Endothelial cell of umbilical vein (primary cell): Measurements from ENCODE around the gene PTTG1IP. TPM values are rescaled to one million over a fixed set of nuclear protein-coding genes. Genes with fewer than 3 reads are reported as not detected.

Experiments used
- BruUV-seq: library from RNA; stranded (reverse); fragments of 400-500 nt; replicated peaks from 2 replicates; lab custom pipeline; 2021; lab: Mats Ljungman, UMichigan
- CTCF ChIA-PET: fragments of 300-600, 350-600 bp; sonication (Branson Sonifier 250); formaldehyde crosslinking; loops from one replicate; lab custom pipeline; 2021; ENCODE audit warnings: antibody characterized with exemption, inconsistent platforms; lab: Charles Lee
- POLR2A ChIA-PET: fragments of 300-600, 350-600 bp; sonication (Branson Sonifier 250); formaldehyde crosslinking; loops from one replicate; lab custom pipeline; 2021; ENCODE audit warnings: antibody characterized with exemption, inconsistent platforms; lab: Charles Lee
- DNase-seq: peaks from one replicate; pipeline ENCODE4 v3.0.0-alpha.2; 2011; ENCODE audit warnings: low read depth, low spot score
- FAIRE-seq: peaks from 2 replicates; lab custom pipeline; 2011; peaks lifted over from hg19 to GRCh38; lab: Jason Lieb, UNC
- H2AFZ ChIP-seq: 2 replicates; pipeline ENCODE4 v1.6.0; 2012; ENCODE audit warnings: low read depth, low read length, control low read depth, inconsistent platforms
- H3K27ac ChIP-seq: 2 replicates; pipeline ENCODE4 v1.5.1; 2011; ENCODE audit warnings: low read depth, mild to moderate bottlenecking, control low read depth, low read length, moderate library complexity; ENCODE audit not compliant: insufficient read depth
- H3K27me3 ChIP-seq, 2 experiments: 2 replicates each; pipeline versions ENCODE4 v1.6.0 to v1.6.1; 2011; ENCODE audit warnings: low read length in 2 of 2, mixed read lengths in 1 of 2; ENCODE audit not compliant: control insufficient read depth in 2 of 2, insufficient read depth in 2 of 2
- H3K36me3 ChIP-seq, 2 experiments: 2 replicates in 1 of 2; 3 replicates in 1 of 2; pipeline ENCODE4 v1.5.1; 2011; ENCODE audit warnings: low read length in 2 of 2, mild to moderate bottlenecking in 1 of 2, moderate library complexity in 1 of 2; ENCODE audit not compliant: control insufficient read depth in 2 of 2, insufficient read depth in 2 of 2; ENCODE audit errors: extremely low read depth in 1 of 2
- H3K4me1 ChIP-seq: 3 replicates; pipeline ENCODE4 v1.5.1; 2011; ENCODE audit warnings: mild to moderate bottlenecking, low read length; ENCODE audit not compliant: control insufficient read depth, insufficient read depth; ENCODE audit errors: extremely low read depth
- H3K4me2 ChIP-seq: 2 replicates; pipeline ENCODE4 v1.6.1; 2011; ENCODE audit warnings: low read length, control low read depth, mixed read lengths; ENCODE audit not compliant: insufficient read depth
- H3K4me3 ChIP-seq, 3 experiments: fragments of 200-600 bp in 1 of 3; sonication (generic), shearing (Covaris generic) in 1 of 3; replicated peaks in 1 of 3; 2 replicates each; pipeline ENCODE4 v1.5.1; 2011 to 2016; ENCODE audit warnings: control low read depth in 3 of 3, low read length in 3 of 3, mild to moderate bottlenecking in 2 of 3, inconsistent platforms in 1 of 3, low read depth in 1 of 3, moderate library complexity in 1 of 3; ENCODE audit not compliant: insufficient read depth in 1 of 3
- H3K79me2 ChIP-seq: 2 replicates; pipeline ENCODE4 v1.6.0; 2012; ENCODE audit warnings: low read length, inconsistent platforms; ENCODE audit not compliant: control insufficient read depth, insufficient read depth
- H3K9ac ChIP-seq: replicated peaks from 2 replicates; pipeline ENCODE3; 2011; ENCODE audit warnings: low read length, control low read depth; ENCODE audit not compliant: insufficient read depth; ENCODE audit errors: extremely low read depth
- H3K9me1 ChIP-seq: replicated peaks from 3 replicates; pipeline ENCODE4 v1.6.0; 2011; ENCODE audit warnings: mild to moderate bottlenecking, low read length; ENCODE audit not compliant: control insufficient read depth, insufficient read depth; ENCODE audit errors: extremely low read depth
- H3K9me3 ChIP-seq: replicated peaks from 2 replicates; pipeline ENCODE4 v1.5.1; 2012; ENCODE audit warnings: low read length, inconsistent platforms; ENCODE audit not compliant: control insufficient read depth, insufficient read depth
- H4K20me1 ChIP-seq: replicated peaks from 2 replicates; pipeline ENCODE3; 2011; ENCODE audit warnings: mild to moderate bottlenecking, low read length; ENCODE audit not compliant: control insufficient read depth, insufficient read depth; ENCODE audit errors: extremely low read depth
- CTCF ChIP-seq, 2 donors: IDR thresholded peaks; 1 replicate in 1 of 2; 2 replicates in 1 of 2; pipeline ENCODE4 v1.5.1; 2011; ENCODE audit warnings: low read length in 2 of 2, mild to moderate bottlenecking in 2 of 2, moderate library complexity in 2 of 2, control low read depth in 1 of 2, inconsistent platforms in 1 of 2, low read depth in 1 of 2; ENCODE audit not compliant: insufficient read depth in 1 of 2; ENCODE audit errors: extremely low read depth in 1 of 2
- EZH2 ChIP-seq: IDR thresholded peaks from 2 replicates; pipeline ENCODE4 v1.6.1; 2012; ENCODE audit warnings: borderline replicate concordance, low read depth, mild to moderate bottlenecking, moderate library complexity, low read length, inconsistent platforms; ENCODE audit not compliant: severe bottlenecking
- FOS ChIP-seq: IDR thresholded peaks from 2 replicates; pipeline ENCODE4 v1.6.1; 2011; ENCODE audit warnings: mild to moderate bottlenecking, low read length, moderate library complexity, borderline replicate concordance; ENCODE audit not compliant: insufficient read depth
- GATA2 ChIP-seq: IDR thresholded peaks from 2 replicates; pipeline ENCODE4 v1.7.0; 2011; ENCODE audit warnings: low read depth, mild to moderate bottlenecking, moderate library complexity, mixed read lengths, low read length; ENCODE audit not compliant: insufficient read length, insufficient read depth
- JUN ChIP-seq: IDR thresholded peaks from 2 replicates; pipeline ENCODE4 v1.6.1; 2011; ENCODE audit warnings: borderline replicate concordance, low read depth; ENCODE audit not compliant: insufficient read length, insufficient read depth
- MAX ChIP-seq: IDR thresholded peaks from 2 replicates; pipeline ENCODE4 v1.6.1; 2011; ENCODE audit not compliant: insufficient read depth, insufficient read length
- MYC ChIP-seq: IDR thresholded peaks from one replicate; pipeline ENCODE4 v1.6.1; 2011; ENCODE audit warnings: mild to moderate bottlenecking, low read depth, low read length
- POLR2A ChIP-seq: IDR thresholded peaks from 2 replicates; pipeline ENCODE4 v1.6.1; 2012; ENCODE audit warnings: low read depth, mild to moderate bottlenecking, control low read depth, low read length
- POLR2AphosphoS5 ChIP-seq: IDR thresholded peaks from 2 replicates; pipeline ENCODE4 v1.6.1; 2012; ENCODE audit warnings: low read depth, mild to moderate bottlenecking, control low read depth, low read length, moderate library complexity; ENCODE audit not compliant: insufficient read depth
- dilution Hi-C: fragments of 300-500 bp; cut with MboI; formaldehyde crosslinking; loops from one replicate; pipeline ENCODE4 v1.15.0; 2019; ENCODE audit warnings: low sequenced_read_pairs; ENCODE audit not compliant: extremely low pct_ligation_motif_present
- intact Hi-C: fragments of 100-400 bp; cut with micrococcal nuclease; formaldehyde crosslinking; loops from one replicate; pipeline ENCODE4 v1.10.0; 2022
- polyA plus RNA-seq, 4 experiments: library from polyadenylated mRNA; depleted of rRNA in 3 of 4; stranded (reverse) in 3 of 4; unstranded in 1 of 4; fragments of >200 nt; gene quantifications; 2 replicates each; pipeline versions ENCODE4 v1.2.1 to v1.2.3, GENCODE V29; 2011 to 2012; ENCODE audit warnings: missing spikeins in 1 of 4
- total RNA-seq: library from RNA; stranded (reverse); gene quantifications from 2 replicates; pipeline ENCODE4 v1.2.3, GENCODE V29; 2021

Gene PTTG1IP
- total and polyA plus RNA-seq, 2 donors (not counting 3 experiments of a cell fraction or from before 2014, with no cell fraction given): 342 to 415 TPM

- H3K9me1 ChIP-seq: no peaks in the 10 kb centered on the region
- DNase-seq (no peak), FAIRE-seq (no peak)
- peaks cover 16% of the 10 kb centered on the region for H3K4me1 ChIP-seq
- H3K9me3 ChIP-seq: no peaks in the 10 kb centered on the region
- intact Hi-C loops: loop anchor here (2.0 kb wide), 2 partner anchors 75 to 133 kb away; no protein-coding TSS in a partner anchor
- peaks cover 72% of the 10 kb centered on the region for H3K79me2 ChIP-seq
- TF ChIP-seq MYC: no peak
- TF ChIP-seq EZH2: no peak
- TF ChIP-seq POLR2A: no peak
- no peak for TF ChIP-seq JUN
- no peak for TF ChIP-seq FOS
- TF ChIP-seq CTCF (IDR thresholded peaks at IDR 0.05; ENCODE audit: extremely low read depth in 1 of 2, insufficient read depth in 1 of 2, low read depth in 1 of 2, low read length in 2 of 2): no peak
- TF ChIP-seq GATA2: no peak
- TF ChIP-seq MAX: no peak
- no peak for TF ChIP-seq POLR2AphosphoS5
- peaks cover 2 to 6% of the 10 kb centered on the region in 2 experiments for H3K36me3 ChIP-seq
- POLR2A ChIA-PET: no interaction called here
- no peak overlapping the region for H2AFZ ChIP-seq
- H3K4me3 ChIP-seq: no peak overlapping the region
- dilution Hi-C loops: no loop called here
- peak overlapping the region; percentile 92 for H3K4me2 ChIP-seq
- no peak overlapping the region for H3K9ac ChIP-seq
- no peaks in the 10 kb centered on the region for H3K27me3 ChIP-seq
- BruUV-seq: no TSS peak
- peaks cover 2% of the 10 kb centered on the region for H4K20me1 ChIP-seq
- H3K27ac ChIP-seq: no peak overlapping the region
- CTCF ChIA-PET: interaction anchor here (0.6 to 3.8 kb wide), 12 partner anchors 10 to 181 kb away, joined by 3 to 62 read pairs (median 6); partner anchors contain the start of gene SLX9
Observed at GRCh38 chr21:44799646-44800045, 73.8 kb downstream of the PTTG1IP start.

Other genes with a start within 250 kb of the PTTG1IP start
- not detected in 2 replicates for gene KRTAP10-9, start 246.6 kb downstream of the PTTG1IP start, total RNA-seq
- not detected in 2 replicates for gene KRTAP10-9, start 246.6 kb downstream of the PTTG1IP start, polyA plus RNA-seq
- gene KRTAP10-10, start 236.3 kb downstream of the PTTG1IP start, total RNA-seq: not detected in 2 replicates
- not detected in 2 replicates for gene KRTAP10-10, start 236.3 kb downstream of the PTTG1IP start, polyA plus RNA-seq
- not detected in 2 replicates for gene KRTAP10-11, start 227.3 kb downstream of the PTTG1IP start, total RNA-seq
- not detected in 2 replicates for gene KRTAP10-11, start 227.3 kb downstream of the PTTG1IP start, polyA plus RNA-seq
- not detected in 2 replicates for gene KRTAP12-4, start 219.0 kb downstream of the PTTG1IP start, total RNA-seq
- not detected in 2 replicates for gene KRTAP12-4, start 219.0 kb downstream of the PTTG1IP start, polyA plus RNA-seq
- not detected in 2 replicates for gene KRTAP12-3, start 215.8 kb downstream of the PTTG1IP start, total RNA-seq
- not detected in 2 replicates for gene KRTAP12-3, start 215.8 kb downstream of the PTTG1IP start, polyA plus RNA-seq
- gene KRTAP12-2, start 206.8 kb downstream of the PTTG1IP start, total RNA-seq: not detected in 2 replicates
- gene KRTAP12-2, start 206.8 kb downstream of the PTTG1IP start, polyA plus RNA-seq: not detected in 2 replicates
- gene KRTAP12-1, start 191.5 kb downstream of the PTTG1IP start, total RNA-seq: not detected in 2 replicates
- not detected in 2 replicates for gene KRTAP12-1, start 191.5 kb downstream of the PTTG1IP start, polyA plus RNA-seq
- not detected in 2 replicates for gene KRTAP10-12, start 176.5 kb downstream of the PTTG1IP start, total RNA-seq
- not detected in 2 replicates for gene KRTAP10-12, start 176.5 kb downstream of the PTTG1IP start, polyA plus RNA-seq
- not detected in 2 replicates for gene TSPEAR, start 162.1 kb downstream of the PTTG1IP start, total RNA-seq
- 0.01 TPM in 1 of 2 replicates, not detected in the other for gene TSPEAR, start 162.1 kb downstream of the PTTG1IP start, polyA plus RNA-seq
- gene UBE2G2, start 71.9 kb downstream of the PTTG1IP start, total RNA-seq: 114 and 117 TPM in 2 replicates
- gene UBE2G2, start 71.9 kb downstream of the PTTG1IP start, polyA plus RNA-seq: 86.4 and 95.0 TPM in 2 replicates
- 99.7 and 102 TPM in 2 replicates for gene SUMO3, start 55.6 kb downstream of the PTTG1IP start, total RNA-seq
- 109 and 123 TPM in 2 replicates for gene SUMO3, start 55.6 kb downstream of the PTTG1IP start, polyA plus RNA-seq
- gene ITGB2, start 47.2 kb upstream of the PTTG1IP start, total RNA-seq: 0.65 and 0.91 TPM in 2 replicates
- gene ITGB2, start 47.2 kb upstream of the PTTG1IP start, polyA plus RNA-seq: 0.39 and 0.59 TPM in 2 replicates
- gene SLX9, start 66.3 kb upstream of the PTTG1IP start, total RNA-seq: 46.4 and 50.6 TPM in 2 replicates
- gene SLX9, start 66.3 kb upstream of the PTTG1IP start, polyA plus RNA-seq: 27.0 and 27.7 TPM in 2 replicates
- gene ADARB1, start 200.9 kb upstream of the PTTG1IP start, total RNA-seq: 54.3 and 55.5 TPM in 2 replicates
- gene ADARB1, start 200.9 kb upstream of the PTTG1IP start, polyA plus RNA-seq: 17.8 and 32.5 TPM in 2 replicates